Stimulated activated CD8-positive, alpha-beta memory T cell treated with anti-CD3 and anti-CD28 coated beads, Interleukin-12 subunit alpha, Interleukin-12 subunit beta, amount 100 ng/mL, for 1 hour (primary cell): ENCODE data around the gene AFMID.
"Not testable (repeated sequence)": the region's sequence is repeated elsewhere in the genome, so short reads cannot be mapped to it uniquely, and the experiment has no call there.

ENCODE experiments used
- DNase-seq: peaks from one replicate; pipeline ENCODE4 v3.0.0-alpha.2; 2020; ENCODE audit warnings: low read depth

The AFMID gene

GRCh38 chr17:78186692-78187595 is at the start of gene AFMID, which contains the start of gene TK1:
AFMID (plus strand) TSS chr17:78187362; CDS start chr17:78187371, 9 bp downstream.
TK1 (minus strand) TSS chr17:78187052; CDS start chr17:78186994, 58 bp downstream.
- peak; percentile 55 for DNase-seq

- no peak for DNase-seq
Measured at GRCh38 chr17:78137392-78138203, 49.6 kb upstream of the AFMID start.

- no peak for DNase-seq
Measured at GRCh38 chr17:78138204-78139060, 48.7 kb upstream of the AFMID start.

- not testable (repeated sequence) for DNase-seq
Measured at GRCh38 chr17:78139861-78140168, 47.3 kb upstream of the AFMID start.

GRCh38 chr17:78140169-78141051 is 46.8 kb upstream of the AFMID start:
- DNase-seq = peak; percentile 82

GRCh38 chr17:78141437-78142118 is 45.6 kb upstream of the AFMID start:
- DNase-seq = no peak

- no peak for DNase-seq
Measured at GRCh38 chr17:78142119-78142861, 44.9 kb upstream of the AFMID start.

- DNase-seq = no peak
Measured at GRCh38 chr17:78143214-78144146, 43.7 kb upstream of the AFMID start.

GRCh38 chr17:78144147-78144719 is 42.9 kb upstream of the AFMID start:
- DNase-seq = no peak

- no peak for DNase-seq
Measured at GRCh38 chr17:78144736-78145641, 42.2 kb upstream of the AFMID start.

GRCh38 chr17:78146471-78146869 is 40.7 kb upstream of the AFMID start:
- DNase-seq = no peak

GRCh38 chr17:78146881-78147280 is 40.3 kb upstream of the AFMID start:
- no peak for DNase-seq

- DNase-seq = no peak
Measured at GRCh38 chr17:78147315-78147998, 39.7 kb upstream of the AFMID start.

- no peak for DNase-seq
Measured at GRCh38 chr17:78148286-78149016, 38.7 kb upstream of the AFMID start.

GRCh38 chr17:78151514-78152008 is 35.6 kb upstream of the AFMID start:
- no peak for DNase-seq
